Non-pigmented ciliary epithelial cell (primary cell): ENCODE results near the gene SLIT3.

Source experiments
- DNase-seq: peaks from one replicate; pipeline ENCODE4 v3.0.0-alpha.2; 2010; ENCODE audit warnings: low read depth

The SLIT3 gene

GRCh38 chr5:168737066-168737465, 563.9 kb downstream of the SLIT3 start:
- DNase-seq, result no peak

GRCh38 chr5:168736281-168736831, 564.6 kb downstream of the SLIT3 start:
- no peak for DNase-seq

GRCh38 chr5:168734620-168735300, 566.2 kb downstream of the SLIT3 start:
- no peak for DNase-seq

GRCh38 chr5:168734119-168734518, 566.8 kb downstream of the SLIT3 start:
- DNase-seq, result no peak

GRCh38 chr5:168728546-168729211, 572.3 kb downstream of the SLIT3 start:
- no peak for DNase-seq

- DNase-seq, result no peak
Measured at GRCh38 chr5:168727547-168727946, 573.4 kb downstream of the SLIT3 start.

- DNase-seq, result no peak
Measured at GRCh38 chr5:168726342-168726741, 574.6 kb downstream of the SLIT3 start.

GRCh38 chr5:168724227-168724626, 576.7 kb downstream of the SLIT3 start:
- no peak for DNase-seq

- DNase-seq, result no peak
Measured at GRCh38 chr5:168723037-168723436, 577.9 kb downstream of the SLIT3 start.

GRCh38 chr5:168721966-168722365, 579.0 kb downstream of the SLIT3 start:
- no peak for DNase-seq

GRCh38 chr5:168721002-168721753, 579.8 kb downstream of the SLIT3 start:
- DNase-seq, result no peak

GRCh38 chr5:168720575-168720974, 580.4 kb downstream of the SLIT3 start:
- no peak for DNase-seq

GRCh38 chr5:168714046-168714445, 586.9 kb downstream of the SLIT3 start:
- DNase-seq, result no peak

GRCh38 chr5:168713051-168713450, 587.9 kb downstream of the SLIT3 start:
- no peak for DNase-seq

- DNase-seq, result peak; percentile 95
Measured at GRCh38 chr5:168712280-168712924, 588.5 kb downstream of the SLIT3 start.

- DNase-seq, result no peak
Measured at GRCh38 chr5:168710706-168711105, 590.2 kb downstream of the SLIT3 start.

- DNase-seq, result no peak
Measured at GRCh38 chr5:168707716-168708695, 592.9 kb downstream of the SLIT3 start.

- DNase-seq, result no peak
Measured at GRCh38 chr5:168706655-168707069, 594.3 kb downstream of the SLIT3 start.

- DNase-seq, result no peak
Measured at GRCh38 chr5:168705321-168705720, 595.6 kb downstream of the SLIT3 start.

- DNase-seq, result no peak
Measured at GRCh38 chr5:168702511-168702910, 598.4 kb downstream of the SLIT3 start.

- no peak for DNase-seq
Measured at GRCh38 chr5:168701641-168702040, 599.3 kb downstream of the SLIT3 start.
